RWPE1 (cell line): ENCODE measurements around the gene ITPK1.

Experiments
- CTCF ChIA-PET: fragments of 350-600 bp; sonication (Branson Sonifier 250); formaldehyde crosslinking; extraction: SDS; loops from one replicate; lab custom pipeline; 2021; lab: Yijun Ruan, JAX
- POLR2A ChIA-PET: fragments of 400-600 bp; formaldehyde crosslinking; extraction: SDS; loops from one replicate; lab custom pipeline; 2020; ENCODE audit warnings: antibody characterized with exemption; ENCODE audit not compliant: low non-redundant PET; lab: Yijun Ruan, JAX
- DNase-seq: peaks from one replicate; pipeline ENCODE4 v3.0.0; 2012; ENCODE audit warnings: low spot score
- H3K27ac ChIP-seq: fragments of 450-650 bp; 2 replicates; pipeline ENCODE4 v1.5.1; 2017
- TF ChIP-seq, protein P1 (sequence below): fragments of 450-650 bp; conservative IDR thresholded peaks from 2 replicates; pipeline ENCODE4 v1.5.1; 2017; ENCODE audit warnings: low read depth, mild to moderate bottlenecking

ITPK1 gene

DNA sequence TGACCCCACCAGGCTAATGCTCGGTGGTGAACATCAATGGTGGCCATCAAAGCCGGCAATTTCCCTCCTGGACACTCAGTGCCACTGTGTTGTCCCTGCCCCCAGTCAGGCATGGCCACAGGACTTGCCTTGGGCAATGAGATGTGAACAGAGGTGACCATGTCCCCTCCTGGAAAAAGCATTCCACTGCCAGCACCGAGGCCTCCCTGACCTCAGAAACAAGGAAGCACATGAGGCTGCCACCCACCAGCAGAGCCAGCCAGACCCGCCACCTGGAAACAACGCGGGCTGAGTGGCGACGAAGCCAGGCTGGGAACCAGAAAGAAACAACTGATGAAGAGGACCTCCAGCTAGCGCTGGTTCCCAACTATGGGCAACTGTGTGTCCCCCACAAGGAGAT lies 31.8 kb downstream of the ITPK1 start:
- peak overlapping the region; percentile 47 for H3K27ac ChIP-seq
- ChIA-PET CTCF (interaction anchor here (0.6 kb wide), 1 partner anchor 302 kb away, joined by 3 read pairs; no protein-coding TSS in a partner anchor), POLR2A (no interaction called here)
- TF ChIP-seq, protein P1, sequence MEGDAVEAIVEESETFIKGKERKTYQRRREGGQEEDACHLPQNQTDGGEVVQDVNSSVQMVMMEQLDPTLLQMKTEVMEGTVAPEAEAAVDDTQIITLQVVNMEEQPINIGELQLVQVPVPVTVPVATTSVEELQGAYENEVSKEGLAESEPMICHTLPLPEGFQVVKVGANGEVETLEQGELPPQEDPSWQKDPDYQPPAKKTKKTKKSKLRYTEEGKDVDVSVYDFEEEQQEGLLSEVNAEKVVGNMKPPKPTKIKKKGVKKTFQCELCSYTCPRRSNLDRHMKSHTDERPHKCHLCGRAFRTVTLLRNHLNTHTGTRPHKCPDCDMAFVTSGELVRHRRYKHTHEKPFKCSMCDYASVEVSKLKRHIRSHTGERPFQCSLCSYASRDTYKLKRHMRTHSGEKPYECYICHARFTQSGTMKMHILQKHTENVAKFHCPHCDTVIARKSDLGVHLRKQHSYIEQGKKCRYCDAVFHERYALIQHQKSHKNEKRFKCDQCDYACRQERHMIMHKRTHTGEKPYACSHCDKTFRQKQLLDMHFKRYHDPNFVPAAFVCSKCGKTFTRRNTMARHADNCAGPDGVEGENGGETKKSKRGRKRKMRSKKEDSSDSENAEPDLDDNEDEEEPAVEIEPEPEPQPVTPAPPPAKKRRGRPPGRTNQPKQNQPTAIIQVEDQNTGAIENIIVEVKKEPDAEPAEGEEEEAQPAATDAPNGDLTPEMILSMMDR = no peak
- DNase-seq = no peak

DNA sequence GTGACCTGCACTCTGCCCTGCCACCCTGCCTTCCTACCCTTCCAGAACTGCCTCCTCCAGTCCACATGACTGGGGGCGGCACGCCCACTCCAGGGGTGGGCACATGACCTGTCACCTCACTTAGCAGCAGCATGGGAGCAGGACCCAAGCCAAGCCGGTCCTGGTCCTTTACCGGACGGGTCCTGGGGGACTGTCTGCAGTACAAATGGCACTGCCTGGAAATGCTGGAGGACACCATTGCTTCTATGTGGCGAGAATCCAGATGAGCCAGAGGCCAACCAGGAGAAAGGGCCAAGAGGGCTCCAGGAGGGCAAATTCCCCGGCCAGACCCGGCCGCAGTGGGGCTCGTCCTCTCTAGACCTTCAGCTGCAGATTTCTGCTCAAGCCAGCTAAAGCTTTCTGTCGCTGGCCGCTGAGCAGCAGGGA lies 33.1 kb downstream of the ITPK1 start:
- ChIA-PET CTCF (no interaction called here), POLR2A (no interaction called here)
- TF ChIP-seq, protein P1 = no peak
- no peak for DNase-seq
- H3K27ac ChIP-seq = peak overlapping the region; percentile 47

DNA sequence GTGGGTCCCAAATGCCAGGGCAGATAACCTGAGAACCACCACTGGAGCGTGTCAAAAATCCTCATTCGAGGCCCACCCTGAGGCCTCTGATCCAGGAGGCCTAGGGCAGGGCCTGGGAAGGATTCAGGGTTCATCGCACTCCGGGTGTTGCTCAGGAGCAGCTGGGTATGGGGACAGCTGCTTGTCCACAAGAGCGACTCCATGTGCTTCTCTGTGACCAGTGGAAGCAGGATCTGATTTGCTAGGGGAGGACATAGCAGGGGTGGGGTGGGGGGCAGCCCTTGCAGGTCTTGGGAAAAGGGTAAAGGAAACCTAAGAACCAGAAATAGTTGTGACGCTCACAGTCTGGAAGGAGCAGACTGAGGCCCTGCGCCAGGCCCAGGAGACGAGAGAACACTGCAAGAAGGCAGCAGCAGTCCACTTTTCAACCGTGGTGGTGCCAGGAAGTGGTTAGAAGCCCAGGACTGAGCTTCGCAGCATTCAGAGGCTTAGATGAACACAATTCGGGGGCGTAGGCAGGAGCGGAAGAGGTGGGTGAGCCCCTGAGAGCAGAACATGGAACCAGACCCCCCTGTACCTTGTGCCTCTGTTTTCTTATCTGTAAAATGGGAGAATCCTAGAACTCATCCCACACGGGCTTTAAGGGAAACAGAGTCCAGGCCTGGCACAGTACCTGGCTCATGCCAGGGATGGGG lies 33.7 kb downstream of the ITPK1 start:
- POLR2A ChIA-PET = no interaction called here
- TF ChIP-seq, protein P1 = no peak
- H3K27ac ChIP-seq = peak overlapping the region; percentile 47
- CTCF ChIA-PET = no interaction called here
- DNase-seq = no peak

DNA sequence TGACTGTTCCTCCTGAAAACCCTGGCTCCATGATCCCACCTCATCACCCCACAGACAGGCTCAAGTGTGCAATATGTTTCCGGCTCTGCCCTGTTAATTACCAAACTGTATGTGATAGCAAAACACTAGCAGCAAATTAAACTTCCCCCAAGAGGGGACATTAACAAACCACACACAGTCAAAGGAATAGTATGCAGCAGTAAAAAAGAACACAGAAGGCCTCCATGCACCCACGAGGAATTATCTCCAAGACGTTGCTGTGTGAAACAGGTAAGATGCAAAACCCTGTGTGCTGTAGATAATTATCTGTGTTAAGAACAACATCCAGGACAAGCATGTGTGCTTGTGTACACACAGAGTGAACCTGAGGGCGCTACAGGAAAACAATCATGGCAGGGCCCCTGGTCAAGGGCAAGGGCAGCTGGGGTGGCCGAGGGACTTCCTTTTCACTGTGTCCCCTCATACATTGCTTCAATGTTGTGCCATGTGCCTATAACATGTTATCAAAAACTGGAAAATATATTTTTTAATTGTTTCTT lies 35.8 kb downstream of the ITPK1 start:
- no peak for DNase-seq
- no peak overlapping the region for H3K27ac ChIP-seq
- TF ChIP-seq, protein P1 = no peak
- ChIA-PET CTCF (interaction anchor here (0.5 to 0.6 kb wide), 2 partner anchors 19 to 59 kb away, joined by 3 read pairs; no protein-coding TSS in a partner anchor), POLR2A (no interaction called here)

DNA sequence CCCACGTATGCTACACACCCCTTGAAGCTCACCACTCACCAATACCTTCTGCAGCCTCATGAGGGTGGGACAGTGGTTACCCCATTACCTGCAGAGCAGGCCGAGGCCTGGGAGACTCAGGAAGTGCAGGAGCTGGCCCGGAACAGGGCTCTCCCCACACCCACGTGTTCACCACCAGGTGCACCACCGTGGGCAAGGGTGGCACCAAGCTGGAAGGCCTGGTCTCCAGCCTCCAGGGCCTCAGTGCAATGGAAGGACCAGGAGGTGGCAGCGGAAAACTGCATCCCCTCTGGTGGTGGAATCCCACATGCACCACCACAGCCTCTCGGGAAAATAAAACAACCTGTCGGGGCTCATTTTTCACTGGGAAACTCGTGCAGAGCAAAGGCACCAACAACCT lies 36.4 kb downstream of the ITPK1 start:
- TF ChIP-seq, protein P1 = no peak
- ChIA-PET POLR2A (no interaction called here), CTCF (interaction anchor here (0.5 to 0.6 kb wide), 3 partner anchors 19 to 192 kb away, joined by 3 read pairs; no protein-coding TSS in a partner anchor)
- no peak overlapping the region for H3K27ac ChIP-seq
- no peak for DNase-seq

DNA sequence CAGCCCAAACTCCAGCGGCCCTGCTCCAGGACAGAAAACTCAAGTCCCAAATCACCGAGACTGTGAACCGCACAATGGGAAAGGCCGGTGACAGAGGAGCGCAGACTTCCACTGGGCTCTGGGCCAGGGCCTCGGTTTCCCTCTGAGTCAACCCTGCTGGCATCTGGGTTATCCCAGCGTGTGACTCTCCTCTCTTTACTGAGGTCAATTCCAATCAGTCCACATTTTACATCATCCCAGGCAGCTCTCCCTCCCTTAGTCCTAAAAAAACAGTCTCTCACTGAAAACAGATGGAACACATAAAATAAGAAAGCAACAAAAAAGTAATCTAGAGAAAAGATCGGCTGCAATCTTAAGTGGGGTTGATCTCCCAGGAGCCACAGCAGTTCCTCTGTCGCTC lies 36.9 kb downstream of the ITPK1 start:
- TF ChIP-seq, protein P1 = no peak
- no peak for DNase-seq
- H3K27ac ChIP-seq = no peak overlapping the region
- ChIA-PET POLR2A (no interaction called here), CTCF (interaction anchor here (0.5 to 0.6 kb wide), 3 partner anchors 35 to 192 kb away, joined by 3 read pairs; no protein-coding TSS in a partner anchor)
